Endodermal cell (in vitro differentiated cells): Measurements from ENCODE around the gene VKORC1. TPM values are rescaled to one million over a fixed set of nuclear protein-coding genes. Genes with fewer than 3 reads are reported as not detected.

ENCODE experiments used
- DNase-seq: peaks from one replicate; pipeline ENCODE4 v3.0.0-alpha.2; 2017
- H3K27ac ChIP-seq: 2 replicates; pipeline ENCODE4 v1.5.1; 2013; ENCODE audit warnings: mild to moderate bottlenecking, low read depth, low read length, moderate library complexity
- H3K27me3 ChIP-seq: 2 replicates; pipeline ENCODE4 v1.6.1; 2013; ENCODE audit warnings: mild to moderate bottlenecking, low read length, moderate library complexity; ENCODE audit not compliant: insufficient read depth, control insufficient read depth, poor library complexity, severe bottlenecking
- H3K36me3 ChIP-seq: 2 replicates; pipeline ENCODE4 v1.7.0; 2013; ENCODE audit warnings: mild to moderate bottlenecking, low read length, moderate library complexity; ENCODE audit not compliant: control insufficient read depth, insufficient read depth
- H3K4me1 ChIP-seq: one replicate; pipeline ENCODE4 v1.7.0; 2013; ENCODE audit warnings: low read length; ENCODE audit not compliant: control insufficient read depth, insufficient read depth
- H3K4me3 ChIP-seq: 2 replicates; pipeline ENCODE4 v1.5.1; 2013; ENCODE audit warnings: mild to moderate bottlenecking, low read length, moderate library complexity
- H3K9ac ChIP-seq: 2 replicates; pipeline ENCODE4 v1.6.1; 2013; ENCODE audit warnings: mild to moderate bottlenecking, low read length, moderate library complexity; ENCODE audit not compliant: poor library complexity, severe bottlenecking; ENCODE audit errors: extremely low read depth
- H3K9me3 ChIP-seq: 2 replicates; pipeline ENCODE4 v1.6.1; 2013; ENCODE audit warnings: mild to moderate bottlenecking, low read length, moderate library complexity; ENCODE audit not compliant: control insufficient read depth
- H3K27ac Mint-ChIP-seq: 2 replicates; pipeline ENCODE4 v1.8.0; 2020; ENCODE audit warnings: mixed read lengths
- H3K27me3 Mint-ChIP-seq: 2 replicates; pipeline ENCODE4 v1.8.0; 2021; ENCODE audit warnings: mild to moderate bottlenecking, mixed read lengths; ENCODE audit not compliant: insufficient read depth
- H3K36me3 Mint-ChIP-seq: 2 replicates; pipeline ENCODE4 v1.8.0; 2020; ENCODE audit warnings: low read depth, mixed read lengths
- H3K4me1 Mint-ChIP-seq: 2 replicates; pipeline ENCODE4 v1.8.0; 2020; ENCODE audit warnings: mixed read lengths
- H3K4me3 Mint-ChIP-seq: 2 replicates; pipeline ENCODE4 v1.8.0; 2020; ENCODE audit warnings: mild to moderate bottlenecking, moderate library complexity, mixed read lengths
- H3K9me3 Mint-ChIP-seq: 2 replicates; pipeline ENCODE4 v1.8.0; 2020; ENCODE audit warnings: mild to moderate bottlenecking, mixed read lengths
- CTCF ChIP-seq: fragments of 200-600 bp; sonication (generic); conservative IDR thresholded peaks from 2 replicates; pipeline ENCODE4 v1.5.0; 2021; ENCODE audit warnings: antibody characterized with exemption, mild to moderate bottlenecking
- WGBS, 2 experiments: methylation state at CpG; one replicate each; pipeline versions ENCODE4 v1.1.5 to v1.1.7; 2013; ENCODE audit warnings: missing lambda C conversion rate in 2 of 2, mixed read lengths in 1 of 2; ENCODE audit not compliant: insufficient coverage in 1 of 2, insufficient read length in 1 of 2; 5-methylcytosine and 5-hydroxymethylcytosine counted together
- total RNA-seq, 2 donors: library from RNA; stranded (reverse); fragmentation: NEBNext Ultra II Directional in 1 of 2; extraction: Animal tissue kit (Norgen Biotek cat#: 25700) in 1 of 2; gene quantifications; 2 replicates in 1 of 2; 3 replicates in 1 of 2; pipeline ENCODE4 v1.2.1, GENCODE V29; 2021

Gene VKORC1
- total RNA-seq, 2 donors from 2014 or later, result 53.7 to 63.0 TPM

- WGBS, 2 experiments, result 95 to 96% methylated on average over 11 of the region's 11 CpGs
- Mint-ChIP-seq H3K27ac (peak overlapping the region; percentile 82), H3K36me3 (peaks cover 26% of the 10 kb centered on the region)
Measured at GRCh38 chr16:31131416-31131815, 36.8 kb upstream of the VKORC1 start.

GRCh38 chr16:31130899-31131298, 36.3 kb upstream of the VKORC1 start:
- Mint-ChIP-seq H3K9me3 (no peaks in the 10 kb centered on the region), H3K4me3 (no peak overlapping the region), H3K4me1 (peaks cover 24% of the 10 kb centered on the region), H3K27me3 (no peaks in the 10 kb centered on the region), H3K27ac (peak overlapping the region; percentile 82), H3K36me3 (peaks cover 26% of the 10 kb centered on the region)
- Histone ChIP-seq H3K9me3 (no peaks in the 10 kb centered on the region), H3K4me1 (peaks cover 10% of the 10 kb centered on the region), H3K27me3 (no peaks in the 10 kb centered on the region), H3K27ac (no peak overlapping the region), H3K36me3 (peaks cover 19% of the 10 kb centered on the region), H3K9ac (no peak overlapping the region), H3K4me3 (no peak overlapping the region)
- TF ChIP-seq CTCF, result no peak
- 80 to 90% methylated on average over 1 to 4 of the region's 6 CpGs for WGBS, 2 experiments
- peak; percentile 89 for DNase-seq

More at GRCh38 chr16:31131416-31131815, 36.8 kb upstream of the VKORC1 start:
- Mint-ChIP-seq H3K4me1 (peaks cover 28% of the 10 kb centered on the region), H3K4me3 (no peak overlapping the region), H3K27me3 (no peaks in the 10 kb centered on the region), H3K9me3 (no peaks in the 10 kb centered on the region)
- H3K4me1 ChIP-seq, result peaks cover 10% of the 10 kb centered on the region
- H3K4me3 ChIP-seq, result no peak overlapping the region
- DNase-seq, result no peak
- H3K36me3 ChIP-seq, result peaks cover 19% of the 10 kb centered on the region
- no peak for TF ChIP-seq CTCF
- no peaks in the 10 kb centered on the region for H3K27me3 ChIP-seq
- no peak overlapping the region for H3K9ac ChIP-seq
- H3K27ac ChIP-seq, result no peak overlapping the region
- H3K9me3 ChIP-seq, result no peaks in the 10 kb centered on the region

GRCh38 chr16:31130336-31130891, 35.8 kb upstream of the VKORC1 start:
- H3K27ac ChIP-seq, result no peak overlapping the region
- no peak overlapping the region for H3K4me3 Mint-ChIP-seq
- peaks cover 21% of the 10 kb centered on the region for H3K4me1 Mint-ChIP-seq
- no peaks in the 10 kb centered on the region for H3K27me3 Mint-ChIP-seq
- no peak overlapping the region for H3K4me3 ChIP-seq
- H3K36me3 ChIP-seq, result peaks cover 19% of the 10 kb centered on the region
- DNase-seq, result no peak
- H3K9ac ChIP-seq, result no peak overlapping the region
- H3K9me3 ChIP-seq, result no peaks in the 10 kb centered on the region
- no peaks in the 10 kb centered on the region for H3K27me3 ChIP-seq
- no peaks in the 10 kb centered on the region for H3K9me3 Mint-ChIP-seq
- 96 to 100% methylated on average over 4 to 10 of the region's 10 CpGs for WGBS, 2 experiments
- no peak for TF ChIP-seq CTCF
- peaks cover 10% of the 10 kb centered on the region for H3K4me1 ChIP-seq
- H3K36me3 Mint-ChIP-seq, result peaks cover 26% of the 10 kb centered on the region
- H3K27ac Mint-ChIP-seq, result peak overlapping the region; percentile 48
